Neural cell (in vitro differentiated cells): ENCODE results near the gene COMMD2.

Experiments used
- TAF1 ChIP-seq: IDR thresholded peaks from 2 replicates; pipeline ENCODE4 v1.6.1; 2012; ENCODE audit warnings: low read depth
- TF ChIP-seq, protein P1 (sequence below): fragments of 450-650 bp; IDR thresholded peaks from 2 replicates; pipeline ENCODE4 v1.5.1; 2014; ENCODE audit warnings: antibody characterized with exemption, mild to moderate bottlenecking, moderate library complexity; ENCODE audit not compliant: poor library complexity, severe bottlenecking

DNA sequence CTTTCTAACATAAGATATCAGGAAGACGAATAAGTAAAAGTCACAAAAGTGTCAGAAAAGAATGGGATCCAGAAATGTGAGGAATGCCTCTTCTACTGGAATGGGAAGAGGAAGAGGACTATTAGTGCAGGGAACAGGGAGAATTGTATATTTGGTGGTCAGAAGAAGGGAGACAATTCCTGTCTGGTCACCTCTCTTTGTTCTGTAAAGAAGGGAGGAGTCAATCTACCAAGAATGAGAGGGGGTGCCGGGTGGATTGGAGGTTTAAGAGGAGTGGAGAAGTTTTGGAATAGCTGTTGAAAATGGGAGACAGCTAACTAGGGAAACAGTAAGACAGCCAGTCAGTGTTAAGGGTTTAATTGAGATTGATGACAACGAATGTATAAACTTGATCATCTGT is 20.1 kb downstream of the COMMD2 start:
- TF ChIP-seq, protein P1, sequence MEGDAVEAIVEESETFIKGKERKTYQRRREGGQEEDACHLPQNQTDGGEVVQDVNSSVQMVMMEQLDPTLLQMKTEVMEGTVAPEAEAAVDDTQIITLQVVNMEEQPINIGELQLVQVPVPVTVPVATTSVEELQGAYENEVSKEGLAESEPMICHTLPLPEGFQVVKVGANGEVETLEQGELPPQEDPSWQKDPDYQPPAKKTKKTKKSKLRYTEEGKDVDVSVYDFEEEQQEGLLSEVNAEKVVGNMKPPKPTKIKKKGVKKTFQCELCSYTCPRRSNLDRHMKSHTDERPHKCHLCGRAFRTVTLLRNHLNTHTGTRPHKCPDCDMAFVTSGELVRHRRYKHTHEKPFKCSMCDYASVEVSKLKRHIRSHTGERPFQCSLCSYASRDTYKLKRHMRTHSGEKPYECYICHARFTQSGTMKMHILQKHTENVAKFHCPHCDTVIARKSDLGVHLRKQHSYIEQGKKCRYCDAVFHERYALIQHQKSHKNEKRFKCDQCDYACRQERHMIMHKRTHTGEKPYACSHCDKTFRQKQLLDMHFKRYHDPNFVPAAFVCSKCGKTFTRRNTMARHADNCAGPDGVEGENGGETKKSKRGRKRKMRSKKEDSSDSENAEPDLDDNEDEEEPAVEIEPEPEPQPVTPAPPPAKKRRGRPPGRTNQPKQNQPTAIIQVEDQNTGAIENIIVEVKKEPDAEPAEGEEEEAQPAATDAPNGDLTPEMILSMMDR = no peak
- TF ChIP-seq TAF1 = no peak
